Memory B cell (primary cell): ENCODE data around the gene ATXN7L3.
"Not testable (repeated sequence)": the region's sequence is repeated elsewhere in the genome, so short reads cannot be mapped to it uniquely, and the experiment has no call there.

Experiments used
- ATAC-seq: fragments of 150-1000 bp; cut with Tn5 transposase; 2 replicates; pipeline ENCODE4 v1.10.0; 2021; ENCODE audit warnings: low read depth, mild to moderate bottlenecking, moderate library complexity
- DNase-seq, 2 donors: peaks; one replicate each; pipeline ENCODE4 v3.0.0; 2022; ENCODE audit warnings: low spot score in 2 of 2
- H3K27ac Mint-ChIP-seq: one replicate; pipeline ENCODE4 v1.8.0; 2022; ENCODE audit warnings: mild to moderate bottlenecking, moderate library complexity, mixed read lengths
- H3K27me3 Mint-ChIP-seq: one replicate; pipeline ENCODE4 v1.8.0; 2022; ENCODE audit warnings: mixed read lengths
- H3K36me3 Mint-ChIP-seq: one replicate; pipeline ENCODE4 v1.8.0; 2022; ENCODE audit warnings: mild to moderate bottlenecking, mixed read lengths
- H3K4me1 Mint-ChIP-seq: one replicate; pipeline ENCODE4 v1.8.0; 2022; ENCODE audit warnings: mixed read lengths
- H3K4me3 Mint-ChIP-seq: one replicate; pipeline ENCODE4 v1.8.0; 2022; ENCODE audit warnings: mild to moderate bottlenecking, moderate library complexity, mixed read lengths
- H3K9me3 Mint-ChIP-seq: one replicate; pipeline ENCODE4 v1.8.0; 2022; ENCODE audit warnings: mixed read lengths

The ATXN7L3 gene

DNA sequence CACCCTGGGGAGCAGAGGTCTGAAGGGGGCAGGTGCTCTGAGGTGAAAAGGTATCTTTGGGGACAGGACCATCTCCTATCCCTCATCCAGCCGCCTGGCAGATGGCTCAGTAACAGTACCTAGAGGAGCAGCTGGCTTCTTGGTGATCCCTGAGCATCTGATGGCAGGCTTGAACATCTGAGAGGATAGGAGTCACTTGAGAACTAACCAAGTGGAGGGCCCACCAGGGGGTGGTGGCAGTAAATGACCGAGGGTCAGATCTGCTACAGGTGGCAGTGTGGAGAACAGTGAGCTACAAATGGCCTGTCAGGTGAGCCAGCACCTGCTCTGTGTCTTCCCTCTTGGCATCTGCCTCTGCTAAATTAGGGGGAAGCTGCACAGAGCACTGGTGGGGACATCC, 44.2 kb downstream of the ATXN7L3 start:
- DNase-seq = no peak
- no peak for ATAC-seq
- Mint-ChIP-seq H3K9me3 (no peaks in the 10 kb centered on the region), H3K4me1 (no peaks in the 10 kb centered on the region), H3K27ac (no peak overlapping the region), H3K27me3 (no peaks in the 10 kb centered on the region), H3K4me3 (no peak overlapping the region), H3K36me3 (no peaks in the 10 kb centered on the region)

DNA sequence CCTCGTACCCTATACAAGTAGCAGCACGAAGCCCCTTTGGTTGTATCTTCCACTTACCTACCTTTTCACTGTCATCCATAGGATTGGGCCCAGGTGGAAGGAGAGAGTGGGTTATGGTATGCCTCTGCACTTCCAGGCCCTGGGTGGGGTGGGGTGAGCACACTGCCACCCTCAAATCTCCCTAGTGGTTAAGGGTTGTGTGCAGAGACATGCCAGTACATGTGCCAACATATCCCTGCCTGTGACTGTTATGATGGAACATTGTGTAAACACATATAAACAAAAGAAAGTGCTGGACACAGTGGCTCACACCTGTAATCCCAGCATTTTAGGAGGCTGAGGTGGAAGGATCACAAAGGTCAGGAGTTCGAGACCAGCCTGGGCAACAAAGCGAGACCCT, 46.8 kb downstream of the ATXN7L3 start:
- Mint-ChIP-seq H3K9me3 (no peaks in the 10 kb centered on the region), H3K27ac (no peak overlapping the region), H3K36me3 (no peaks in the 10 kb centered on the region), H3K4me1 (no peaks in the 10 kb centered on the region), H3K27me3 (no peaks in the 10 kb centered on the region), H3K4me3 (no peak overlapping the region)
- ATAC-seq = no peak
- DNase-seq = no peak

- Mint-ChIP-seq H3K27me3 (no peaks in the 10 kb centered on the region), H3K9me3 (no peaks in the 10 kb centered on the region), H3K4me1 (no peaks in the 10 kb centered on the region), H3K27ac (no peak overlapping the region), H3K36me3 (no peaks in the 10 kb centered on the region), H3K4me3 (no peak overlapping the region)
- ATAC-seq (no peak), DNase-seq (no peak)
Observed at GRCh38 chr17:44149750-44150329, 49.8 kb downstream of the ATXN7L3 start.

- H3K4me3 Mint-ChIP-seq, H3K9me3 Mint-ChIP-seq, H3K36me3 Mint-ChIP-seq, DNase-seq, H3K4me1 Mint-ChIP-seq, H3K27me3 Mint-ChIP-seq, H3K27ac Mint-ChIP-seq, ATAC-seq: not testable (repeated sequence)
Observed at GRCh38 chr17:44149066-44149465, 50.6 kb downstream of the ATXN7L3 start.

DNA sequence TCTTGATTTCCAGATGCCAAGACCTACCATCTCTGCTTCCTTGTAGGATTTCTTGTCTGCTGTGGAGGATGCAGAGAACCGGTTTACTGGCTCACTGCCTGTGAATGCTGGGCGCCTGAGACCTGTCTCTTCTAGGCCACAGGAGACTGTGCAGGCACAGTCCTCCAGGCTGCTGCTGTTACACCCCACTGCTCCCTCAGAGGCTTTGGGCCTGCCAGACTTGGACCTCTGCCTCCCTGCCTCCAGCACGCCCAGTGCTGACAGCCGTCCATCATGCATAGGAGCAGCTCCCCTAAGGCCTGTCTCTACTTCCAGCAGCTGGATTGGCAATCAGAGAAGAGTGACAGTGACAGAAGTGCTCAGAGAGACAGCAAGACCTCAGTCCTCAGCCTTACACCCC, 51.9 kb downstream of the ATXN7L3 start:
- H3K9me3 Mint-ChIP-seq = no peaks in the 10 kb centered on the region
- H3K27me3 Mint-ChIP-seq = no peaks in the 10 kb centered on the region
- no peak overlapping the region for H3K4me3 Mint-ChIP-seq
- DNase-seq (no peak), ATAC-seq (no peak)
- no peaks in the 10 kb centered on the region for H3K36me3 Mint-ChIP-seq
- no peak overlapping the region for H3K27ac Mint-ChIP-seq
- H3K4me1 Mint-ChIP-seq = no peaks in the 10 kb centered on the region

- DNase-seq = no peak
- Mint-ChIP-seq H3K4me1 (peaks cover 2% of the 10 kb centered on the region), H3K27ac (no peak overlapping the region), H3K4me3 (no peak overlapping the region), H3K27me3 (no peaks in the 10 kb centered on the region), H3K36me3 (no peaks in the 10 kb centered on the region), H3K9me3 (no peaks in the 10 kb centered on the region)
- no peak for ATAC-seq
Observed at GRCh38 chr17:44146375-44147346, 53.0 kb downstream of the ATXN7L3 start.

DNA sequence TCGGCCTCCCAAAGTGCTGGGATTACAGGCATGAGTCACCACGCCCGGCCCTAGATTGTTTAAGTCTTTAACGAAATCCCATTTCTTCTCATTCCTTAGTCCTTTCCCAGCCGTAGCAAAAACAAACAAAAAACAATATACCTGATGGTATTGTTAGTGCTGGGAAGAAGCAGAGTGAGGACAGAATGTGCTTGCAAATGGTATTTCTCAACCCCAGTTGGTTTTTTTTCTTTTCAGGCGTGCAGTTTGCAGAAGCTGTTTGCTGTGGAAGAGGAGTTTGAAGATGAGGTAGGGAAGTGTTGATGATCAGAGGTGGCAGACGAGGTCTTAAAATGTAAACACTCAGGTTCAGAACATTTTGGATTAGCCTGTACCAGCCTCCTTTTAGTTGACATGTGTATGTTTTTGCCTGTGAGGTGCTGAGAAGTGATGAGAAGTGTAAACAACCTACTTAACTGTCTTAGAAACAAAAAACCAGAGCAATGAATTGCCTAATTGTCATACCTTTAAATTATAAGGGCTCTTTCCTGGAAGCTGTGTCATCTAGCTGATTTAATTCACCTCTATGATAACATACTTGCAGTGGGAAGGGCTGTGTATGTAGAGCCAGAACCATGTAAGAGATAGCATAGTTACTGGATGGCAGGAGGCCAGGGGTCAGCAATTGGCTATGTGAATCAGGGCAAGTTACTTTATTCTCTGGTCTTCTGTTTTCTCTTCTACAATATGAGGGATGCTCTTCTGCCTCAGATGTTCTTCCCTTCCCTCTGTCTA, 54.5 kb downstream of the ATXN7L3 start:
- Mint-ChIP-seq H3K9me3 (no peaks in the 10 kb centered on the region), H3K4me3 (no peak overlapping the region), H3K27ac (no peak overlapping the region), H3K36me3 (no peaks in the 10 kb centered on the region), H3K27me3 (peaks cover 1% of the 10 kb centered on the region), H3K4me1 (peaks cover 2% of the 10 kb centered on the region)
- DNase-seq (no peak), ATAC-seq (no peak)

DNA sequence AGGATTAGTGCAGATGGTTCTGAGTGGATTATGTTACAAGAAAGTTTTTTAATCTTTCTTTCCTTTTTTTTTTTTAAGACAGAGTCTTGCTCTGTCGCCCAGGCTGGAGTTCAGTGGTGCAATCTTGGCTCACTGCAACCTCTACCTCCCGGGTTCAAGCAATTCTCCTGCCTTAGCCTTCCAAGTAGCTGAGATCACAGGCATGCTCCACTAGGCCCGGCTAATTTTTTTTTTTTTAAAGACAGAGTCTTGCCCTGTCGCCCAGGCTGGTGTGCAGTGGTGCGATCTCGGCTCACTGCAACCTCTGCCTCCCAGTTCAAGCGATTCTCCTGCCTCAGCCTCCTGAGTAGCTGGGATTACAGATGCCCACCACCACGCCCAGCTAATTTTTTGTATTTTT, 55.8 kb downstream of the ATXN7L3 start:
- H3K4me1 Mint-ChIP-seq, DNase-seq, H3K36me3 Mint-ChIP-seq, H3K9me3 Mint-ChIP-seq, ATAC-seq, H3K27me3 Mint-ChIP-seq, H3K27ac Mint-ChIP-seq: not testable (repeated sequence)
- H3K4me3 Mint-ChIP-seq = peak overlapping the region; percentile 24
